ENCODE measurements around the gene FAM50B. TPM values are rescaled to one million over a fixed set of nuclear protein-coding genes. Genes with fewer than 3 reads are reported as not detected.

FAM50B gene
- total RNA-seq, 4 donors from 2014 or later = 5.6 to 11.7 (median 6.7) TPM

DNA sequence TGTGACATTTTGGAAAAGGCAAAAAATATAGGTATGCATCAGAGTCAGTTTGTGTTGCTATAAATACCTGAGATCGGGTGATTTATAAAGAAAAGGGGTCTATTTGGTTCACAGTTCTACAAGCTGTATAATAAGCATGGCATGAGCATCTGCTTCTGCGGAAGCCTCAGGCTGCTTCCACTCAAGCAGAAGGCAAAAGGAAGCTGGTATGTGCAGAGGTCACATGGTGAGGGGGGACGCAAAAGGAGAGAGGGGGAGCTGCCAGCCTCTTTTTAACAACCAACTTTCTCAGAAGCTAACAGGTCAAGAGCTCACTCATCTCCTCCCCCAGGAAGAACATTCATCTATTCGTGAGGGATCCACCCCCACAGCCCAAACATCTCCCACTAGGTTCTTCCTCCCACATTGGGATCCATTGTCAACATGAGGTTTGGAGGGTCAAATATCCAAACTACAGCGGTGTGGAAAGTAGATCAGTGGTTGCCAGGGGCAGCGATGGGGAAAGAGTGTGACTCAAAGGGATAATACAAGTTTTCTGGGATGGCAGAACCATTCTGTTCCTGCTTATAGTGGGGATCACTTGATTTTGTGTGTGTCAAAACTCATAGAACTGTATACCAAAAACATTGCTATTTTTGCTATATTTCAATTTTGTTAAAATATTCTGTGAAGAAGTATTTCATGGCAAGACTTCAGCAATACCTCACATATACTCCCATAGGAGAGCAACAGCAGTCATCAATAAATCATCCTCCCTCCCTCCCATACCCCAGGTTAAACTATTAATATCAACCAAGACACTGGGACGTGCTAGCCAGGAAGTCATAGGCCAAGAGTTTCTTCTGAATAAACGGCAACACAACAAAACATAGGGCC, 9.9 kb upstream of the FAM50B start:
- ATAC-seq (ENCODE audit: low FRiP score) (peak; percentile 63), DNase-seq (ENCODE audit: low spot score) (no peak)
- TF ChIP-seq, protein P1, sequence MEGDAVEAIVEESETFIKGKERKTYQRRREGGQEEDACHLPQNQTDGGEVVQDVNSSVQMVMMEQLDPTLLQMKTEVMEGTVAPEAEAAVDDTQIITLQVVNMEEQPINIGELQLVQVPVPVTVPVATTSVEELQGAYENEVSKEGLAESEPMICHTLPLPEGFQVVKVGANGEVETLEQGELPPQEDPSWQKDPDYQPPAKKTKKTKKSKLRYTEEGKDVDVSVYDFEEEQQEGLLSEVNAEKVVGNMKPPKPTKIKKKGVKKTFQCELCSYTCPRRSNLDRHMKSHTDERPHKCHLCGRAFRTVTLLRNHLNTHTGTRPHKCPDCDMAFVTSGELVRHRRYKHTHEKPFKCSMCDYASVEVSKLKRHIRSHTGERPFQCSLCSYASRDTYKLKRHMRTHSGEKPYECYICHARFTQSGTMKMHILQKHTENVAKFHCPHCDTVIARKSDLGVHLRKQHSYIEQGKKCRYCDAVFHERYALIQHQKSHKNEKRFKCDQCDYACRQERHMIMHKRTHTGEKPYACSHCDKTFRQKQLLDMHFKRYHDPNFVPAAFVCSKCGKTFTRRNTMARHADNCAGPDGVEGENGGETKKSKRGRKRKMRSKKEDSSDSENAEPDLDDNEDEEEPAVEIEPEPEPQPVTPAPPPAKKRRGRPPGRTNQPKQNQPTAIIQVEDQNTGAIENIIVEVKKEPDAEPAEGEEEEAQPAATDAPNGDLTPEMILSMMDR (IDR thresholded peaks at IDR 0.05) = no peak

DNA sequence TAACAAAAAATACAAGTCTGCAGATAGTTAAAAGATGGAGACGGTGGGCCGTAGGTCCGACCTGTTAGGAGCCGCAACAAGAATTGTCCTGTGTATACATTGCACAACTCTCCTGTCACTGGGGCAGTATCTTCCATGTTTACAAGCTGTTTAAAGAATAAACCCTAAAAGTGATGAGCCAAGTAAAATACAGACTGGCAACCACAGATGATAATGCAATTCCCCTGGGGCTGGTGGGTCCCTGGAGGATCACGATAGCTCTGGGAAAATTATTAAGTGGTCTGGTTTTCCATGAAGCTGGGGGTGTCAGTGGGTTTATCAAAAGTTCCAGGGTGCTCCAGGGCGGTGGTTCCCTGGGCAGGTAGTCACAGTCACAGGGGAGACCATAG, 8.1 kb upstream of the FAM50B start:
- DNase-seq (ENCODE audit: low spot score) (no peak), ATAC-seq (ENCODE audit: low FRiP score) (no peak)
- TF ChIP-seq, protein P1 (IDR thresholded peaks at IDR 0.05) = no peak

DNA sequence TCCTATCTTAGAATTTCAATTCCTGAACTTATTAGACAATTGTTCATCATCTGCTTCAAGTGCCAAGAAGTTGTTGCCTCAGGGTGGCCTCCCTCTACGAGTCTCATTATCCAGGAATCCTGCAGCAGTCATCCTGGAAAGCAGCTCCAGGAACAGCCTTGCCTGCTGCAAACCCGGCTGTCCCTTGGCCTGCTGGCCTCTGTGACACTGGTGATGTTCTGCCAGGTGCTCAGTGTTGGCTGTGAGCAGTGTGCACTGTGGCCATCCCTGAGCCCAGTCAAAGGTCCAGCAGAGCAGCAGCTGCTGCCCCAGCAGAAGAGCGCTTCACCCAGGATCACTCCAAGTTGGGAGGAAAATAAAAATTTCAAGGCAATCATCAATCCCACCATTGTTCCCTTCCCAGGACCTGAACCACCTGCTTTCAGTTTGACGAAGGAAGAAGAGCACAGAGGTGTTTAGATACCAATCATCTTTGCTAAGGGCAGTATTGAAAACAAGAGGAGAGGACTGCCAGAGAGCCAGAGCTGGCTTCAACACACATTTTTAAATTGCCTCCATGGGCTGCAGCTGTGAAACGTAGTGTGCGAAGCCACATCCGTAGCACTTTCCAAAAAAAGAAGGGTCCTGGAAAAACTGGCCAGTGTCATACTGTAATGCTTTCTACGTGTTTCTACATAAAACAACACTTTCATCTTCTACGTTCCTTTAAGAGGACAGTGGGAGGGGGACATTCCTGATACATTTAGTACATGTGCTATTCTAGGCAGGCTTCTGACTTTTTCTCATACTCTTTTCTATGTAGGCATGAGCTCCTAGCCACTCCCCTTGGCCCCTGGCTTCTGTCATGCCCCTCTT, 7.2 kb upstream of the FAM50B start:
- DNase-seq (ENCODE audit: low spot score) = no peak
- ATAC-seq (ENCODE audit: low FRiP score) = peak; percentile 58
- TF ChIP-seq, protein P1 (IDR thresholded peaks at IDR 0.05) = no peak

DNA sequence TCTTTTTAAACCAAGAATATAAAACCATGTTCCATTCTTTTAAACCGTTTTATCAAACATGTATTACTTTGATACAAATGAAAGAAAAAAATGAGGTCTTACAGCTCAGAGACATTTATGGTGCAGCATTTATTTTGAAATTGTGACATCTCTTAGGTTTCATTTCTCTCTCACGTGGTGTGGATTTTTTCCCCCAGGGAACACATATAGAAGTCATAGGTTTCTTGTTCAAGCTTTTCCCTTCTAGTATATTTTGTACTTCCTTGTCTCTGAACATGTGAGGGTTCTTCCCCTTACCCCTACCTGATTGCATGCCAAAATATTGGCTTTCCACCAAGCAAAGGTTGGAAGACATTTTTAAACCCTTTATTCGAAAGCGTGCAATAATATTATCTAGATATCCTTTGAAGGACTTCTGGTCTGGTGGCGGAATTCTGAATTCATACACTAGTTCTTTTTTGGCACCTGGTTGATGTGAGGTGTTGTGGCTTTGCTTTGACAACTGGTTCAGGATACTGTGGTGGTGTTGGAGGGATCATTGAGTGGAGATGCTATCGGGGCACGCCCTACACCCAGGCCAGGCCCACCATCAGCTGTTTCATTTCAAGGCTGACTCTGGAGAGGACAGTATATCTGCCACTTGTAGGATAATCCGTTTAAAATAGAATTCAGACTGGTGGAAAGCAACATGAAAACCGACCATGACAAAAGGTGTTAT, 5.6 kb upstream of the FAM50B start:
- ATAC-seq (ENCODE audit: low FRiP score) (no peak), DNase-seq (ENCODE audit: low spot score) (no peak)
- TF ChIP-seq, protein P1 (IDR thresholded peaks at IDR 0.05) = no peak

DNA sequence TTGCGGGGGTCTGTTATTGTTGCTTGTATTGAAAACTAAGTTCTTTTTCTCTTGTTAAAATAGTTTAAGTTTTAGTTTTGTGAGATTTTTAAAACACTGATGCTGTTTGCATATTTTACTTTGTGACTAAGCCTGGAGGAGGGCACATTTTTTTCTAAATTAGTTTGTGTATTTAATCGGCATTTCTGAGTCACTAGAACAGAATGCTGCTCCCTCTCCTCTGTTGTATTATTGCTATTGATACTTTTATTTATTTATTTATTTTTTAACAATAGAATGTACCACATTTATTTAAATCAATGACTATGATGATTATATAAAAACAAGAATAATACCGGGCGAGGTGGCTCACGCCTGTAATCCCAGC, 5.1 kb upstream of the FAM50B start:
- TF ChIP-seq, protein P1 (IDR thresholded peaks at IDR 0.05) = no peak
- DNase-seq (ENCODE audit: low spot score) (no peak), ATAC-seq (ENCODE audit: low FRiP score) (no peak)

DNA sequence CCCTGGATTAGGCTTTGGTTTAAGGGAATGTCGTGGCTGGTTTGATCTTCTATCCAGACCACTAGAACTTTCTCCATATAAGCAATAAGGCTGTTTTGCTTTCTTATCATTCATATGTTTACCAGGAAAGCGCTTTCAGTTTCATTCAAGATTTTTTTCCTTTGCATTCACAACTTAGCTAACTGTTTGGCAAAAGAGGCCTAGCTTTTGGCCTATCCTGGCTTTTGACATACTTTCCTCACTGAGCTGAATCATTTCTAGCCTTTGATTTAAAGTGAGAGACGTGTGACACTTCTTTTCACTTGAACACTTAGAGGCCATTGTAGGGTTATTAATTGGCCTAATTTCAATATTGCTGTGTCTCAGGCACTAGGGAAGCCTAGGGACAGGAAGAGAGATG, 1.7 kb upstream of the FAM50B start:
- ATAC-seq (ENCODE audit: low FRiP score) (no peak), DNase-seq (ENCODE audit: low spot score) (no peak)
- TF ChIP-seq, protein P1 (IDR thresholded peaks at IDR 0.05) = no peak

Data from omental fat pad (tissue), 4 donors.